ENCODE data around the gene SPATS2. TPM values are rescaled to one million over a fixed set of nuclear protein-coding genes. Genes with fewer than 3 reads are reported as not detected.

Gene SPATS2
- total RNA-seq, 1 experiment from 2014 or later, result 50.7 TPM

- Histone ChIP-seq H3K4me1 (ENCODE audit: low read length) (no peaks in the 10 kb centered on the region; the same call in 1 of the 2 replicates), H3K36me3 (ENCODE audit: insufficient read depth, low read length) (peaks cover 10% of the 10 kb centered on the region), H3K27ac (ENCODE audit: low read length) (no peak overlapping the region; the same call in 1 of the 2 replicates), H4K20me1 (ENCODE audit: insufficient read depth, low read depth, low read length) (no peaks in the 10 kb centered on the region), H3K4me2 (ENCODE audit: low read depth, low read length, poor library complexity, severe bottlenecking) (no peak overlapping the region), H3K79me2 (ENCODE audit: low read length) (peaks cover 74% of the 10 kb centered on the region), H3K9ac (ENCODE audit: low read length) (no peak overlapping the region), H3K4me3 (ENCODE audit: low read length) (no peak overlapping the region), H3K27me3 (ENCODE audit: low read length) (no peaks in the 10 kb centered on the region), H2AFZ (ENCODE audit: low read length) (no peak overlapping the region), H3K9me3 (ENCODE audit: low read length) (no peaks in the 10 kb centered on the region), H3K9me2 (replicated peaks; ENCODE audit: insufficient read depth, low read length) (no peaks in the 10 kb centered on the region)
- no peak for DNase-seq
These were observed 71.8 kb downstream of the SPATS2 start for GRCh38 chr12:49439042-49439441.

GRCh38 chr12:49440035-49440434 is 72.8 kb downstream of the SPATS2 start:
- Histone ChIP-seq H3K79me2 (ENCODE audit: low read length) (peaks cover 77% of the 10 kb centered on the region), H3K9me2 (replicated peaks; ENCODE audit: insufficient read depth, low read length) (no peaks in the 10 kb centered on the region), H3K4me1 (ENCODE audit: low read length) (no peaks in the 10 kb centered on the region; the same call in 1 of the 2 replicates), H3K27me3 (ENCODE audit: low read length) (no peaks in the 10 kb centered on the region), H3K4me3 (ENCODE audit: low read length) (no peak overlapping the region), H3K9me3 (ENCODE audit: low read length) (no peaks in the 10 kb centered on the region), H3K9ac (ENCODE audit: low read length) (no peak overlapping the region), H2AFZ (ENCODE audit: low read length) (no peak overlapping the region), H3K4me2 (ENCODE audit: low read depth, low read length, poor library complexity, severe bottlenecking) (no peak overlapping the region), H3K36me3 (ENCODE audit: insufficient read depth, low read length) (peaks cover 10% of the 10 kb centered on the region), H4K20me1 (ENCODE audit: insufficient read depth, low read depth, low read length) (no peaks in the 10 kb centered on the region), H3K27ac (ENCODE audit: low read length) (no peak overlapping the region)
- DNase-seq, result no peak

- H3K4me2 ChIP-seq (ENCODE audit: low read depth, low read length, poor library complexity, severe bottlenecking), result no peak overlapping the region
- no peaks in the 10 kb centered on the region; the same call in 1 of the 2 replicates for H3K4me1 ChIP-seq (ENCODE audit: low read length)
- no peak overlapping the region for H2AFZ ChIP-seq (ENCODE audit: low read length)
- no peak overlapping the region for H3K27ac ChIP-seq (ENCODE audit: low read length)
- H3K36me3 ChIP-seq (ENCODE audit: insufficient read depth, low read length), result peaks cover 10% of the 10 kb centered on the region
- DNase-seq, result no peak
- H3K9me3 ChIP-seq (ENCODE audit: low read length), result no peaks in the 10 kb centered on the region
- H4K20me1 ChIP-seq (ENCODE audit: insufficient read depth, low read depth, low read length), result no peaks in the 10 kb centered on the region
- H3K4me3 ChIP-seq (ENCODE audit: low read length), result no peak overlapping the region
- no peaks in the 10 kb centered on the region for H3K27me3 ChIP-seq (ENCODE audit: low read length)
- H3K79me2 ChIP-seq (ENCODE audit: low read length), result peaks cover 98% of the 10 kb centered on the region
- no peak overlapping the region for H3K9ac ChIP-seq (ENCODE audit: low read length)
- no peaks in the 10 kb centered on the region for H3K9me2 ChIP-seq (replicated peaks; ENCODE audit: insufficient read depth, low read length)
These were observed 75.7 kb downstream of the SPATS2 start for GRCh38 chr12:49442915-49443314.

- no peak overlapping the region for H3K27ac ChIP-seq (ENCODE audit: low read length)
- H3K4me1 ChIP-seq (ENCODE audit: low read length), result no peaks in the 10 kb centered on the region
- no peak overlapping the region for H3K4me2 ChIP-seq (ENCODE audit: low read depth, low read length, poor library complexity, severe bottlenecking)
- no peak overlapping the region for H3K9ac ChIP-seq (ENCODE audit: low read length)
- peaks cover 10% of the 10 kb centered on the region for H3K36me3 ChIP-seq (ENCODE audit: insufficient read depth, low read length)
- H3K9me2 ChIP-seq (replicated peaks; ENCODE audit: insufficient read depth, low read length), result no peaks in the 10 kb centered on the region
- H3K9me3 ChIP-seq (ENCODE audit: low read length), result no peaks in the 10 kb centered on the region
- peaks cover 92% of the 10 kb centered on the region for H3K79me2 ChIP-seq (ENCODE audit: low read length)
- DNase-seq, result no peak
- no peak overlapping the region for H3K4me3 ChIP-seq (ENCODE audit: low read length)
- no peaks in the 10 kb centered on the region for H4K20me1 ChIP-seq (ENCODE audit: insufficient read depth, low read depth, low read length)
- no peaks in the 10 kb centered on the region for H3K27me3 ChIP-seq (ENCODE audit: low read length)
- no peak overlapping the region for H2AFZ ChIP-seq (ENCODE audit: low read length)
These were observed 79.3 kb downstream of the SPATS2 start for GRCh38 chr12:49446571-49446970.

GRCh38 chr12:49448858-49449257 is 81.6 kb downstream of the SPATS2 start:
- Histone ChIP-seq H3K36me3 (ENCODE audit: insufficient read depth, low read length) (no peaks in the 10 kb centered on the region; the same call in 1 of the 2 replicates), H3K9me3 (ENCODE audit: low read length) (no peaks in the 10 kb centered on the region), H3K4me3 (ENCODE audit: low read length) (no peak overlapping the region), H2AFZ (ENCODE audit: low read length) (no peak overlapping the region), H3K27me3 (ENCODE audit: low read length) (no peaks in the 10 kb centered on the region), H4K20me1 (ENCODE audit: insufficient read depth, low read depth, low read length) (no peaks in the 10 kb centered on the region), H3K9me2 (replicated peaks; ENCODE audit: insufficient read depth, low read length) (no peaks in the 10 kb centered on the region), H3K4me2 (ENCODE audit: low read depth, low read length, poor library complexity, severe bottlenecking) (no peak overlapping the region), H3K4me1 (ENCODE audit: low read length) (no peaks in the 10 kb centered on the region), H3K27ac (ENCODE audit: low read length) (no peak overlapping the region), H3K9ac (ENCODE audit: low read length) (no peak overlapping the region), H3K79me2 (ENCODE audit: low read length) (peaks cover 93% of the 10 kb centered on the region)
- no peak for DNase-seq

- peaks cover 94% of the 10 kb centered on the region for H3K79me2 ChIP-seq (ENCODE audit: low read length)
- H3K4me1 ChIP-seq (ENCODE audit: low read length), result peaks cover 19% of the 10 kb centered on the region
- no peak for DNase-seq
- H3K4me2 ChIP-seq (ENCODE audit: low read depth, low read length, poor library complexity, severe bottlenecking), result no peak overlapping the region
- H4K20me1 ChIP-seq (ENCODE audit: insufficient read depth, low read depth, low read length), result no peaks in the 10 kb centered on the region
- no peak overlapping the region for H2AFZ ChIP-seq (ENCODE audit: low read length)
- no peaks in the 10 kb centered on the region for H3K27me3 ChIP-seq (ENCODE audit: low read length)
- no peak overlapping the region for H3K27ac ChIP-seq (ENCODE audit: low read length)
- H3K4me3 ChIP-seq (ENCODE audit: low read length), result no peak overlapping the region
- H3K9me2 ChIP-seq (replicated peaks; ENCODE audit: insufficient read depth, low read length), result no peaks in the 10 kb centered on the region
- H3K36me3 ChIP-seq (ENCODE audit: insufficient read depth, low read length), result no peaks in the 10 kb centered on the region
- H3K9me3 ChIP-seq (ENCODE audit: low read length), result no peaks in the 10 kb centered on the region
- no peak overlapping the region for H3K9ac ChIP-seq (ENCODE audit: low read length)
These were observed 84.4 kb downstream of the SPATS2 start for GRCh38 chr12:49451468-49452259.

GRCh38 chr12:49455501-49455900 is 88.2 kb downstream of the SPATS2 start:
- H2AFZ ChIP-seq (ENCODE audit: low read length), result no peak overlapping the region
- DNase-seq, result no peak
- no peaks in the 10 kb centered on the region for H3K9me3 ChIP-seq (ENCODE audit: low read length)
- no peak overlapping the region for H3K4me3 ChIP-seq (ENCODE audit: low read length)
- no peak overlapping the region for H3K9ac ChIP-seq (ENCODE audit: low read length)
- H4K20me1 ChIP-seq (ENCODE audit: insufficient read depth, low read depth, low read length), result no peaks in the 10 kb centered on the region; the same call in 1 of the 2 replicates
- no peaks in the 10 kb centered on the region for H3K9me2 ChIP-seq (replicated peaks; ENCODE audit: insufficient read depth, low read length)
- no peaks in the 10 kb centered on the region; the same call in 1 of the 2 replicates for H3K36me3 ChIP-seq (ENCODE audit: insufficient read depth, low read length)
- H3K27ac ChIP-seq (ENCODE audit: low read length), result no peak overlapping the region
- no peak overlapping the region for H3K4me2 ChIP-seq (ENCODE audit: low read depth, low read length, poor library complexity, severe bottlenecking)
- H3K79me2 ChIP-seq (ENCODE audit: low read length), result peaks cover 86% of the 10 kb centered on the region
- H3K4me1 ChIP-seq (ENCODE audit: low read length), result peaks cover 21% of the 10 kb centered on the region
- no peaks in the 10 kb centered on the region for H3K27me3 ChIP-seq (ENCODE audit: low read length)

- H3K4me1 ChIP-seq (ENCODE audit: low read length), result peaks cover 21% of the 10 kb centered on the region
- no peak for DNase-seq
- no peaks in the 10 kb centered on the region for H3K27me3 ChIP-seq (ENCODE audit: low read length)
- H3K9me2 ChIP-seq (replicated peaks; ENCODE audit: insufficient read depth, low read length), result no peaks in the 10 kb centered on the region
- no peak overlapping the region for H3K4me2 ChIP-seq (ENCODE audit: low read depth, low read length, poor library complexity, severe bottlenecking)
- peaks cover 84% of the 10 kb centered on the region for H3K79me2 ChIP-seq (ENCODE audit: low read length)
- no peak overlapping the region for H3K27ac ChIP-seq (ENCODE audit: low read length)
- no peak overlapping the region for H2AFZ ChIP-seq (ENCODE audit: low read length)
- no peaks in the 10 kb centered on the region for H3K9me3 ChIP-seq (ENCODE audit: low read length)
- no peak overlapping the region for H3K4me3 ChIP-seq (ENCODE audit: low read length)
- no peaks in the 10 kb centered on the region; the same call in 1 of the 2 replicates for H3K36me3 ChIP-seq (ENCODE audit: insufficient read depth, low read length)
- H3K9ac ChIP-seq (ENCODE audit: low read length), result no peak overlapping the region
- H4K20me1 ChIP-seq (ENCODE audit: insufficient read depth, low read depth, low read length), result no peaks in the 10 kb centered on the region; the same call in 1 of the 2 replicates
These were observed 88.9 kb downstream of the SPATS2 start for GRCh38 chr12:49456131-49456679.
